Measurements from ENCODE around the gene SLAMF9.

Gene SLAMF9

DNA sequence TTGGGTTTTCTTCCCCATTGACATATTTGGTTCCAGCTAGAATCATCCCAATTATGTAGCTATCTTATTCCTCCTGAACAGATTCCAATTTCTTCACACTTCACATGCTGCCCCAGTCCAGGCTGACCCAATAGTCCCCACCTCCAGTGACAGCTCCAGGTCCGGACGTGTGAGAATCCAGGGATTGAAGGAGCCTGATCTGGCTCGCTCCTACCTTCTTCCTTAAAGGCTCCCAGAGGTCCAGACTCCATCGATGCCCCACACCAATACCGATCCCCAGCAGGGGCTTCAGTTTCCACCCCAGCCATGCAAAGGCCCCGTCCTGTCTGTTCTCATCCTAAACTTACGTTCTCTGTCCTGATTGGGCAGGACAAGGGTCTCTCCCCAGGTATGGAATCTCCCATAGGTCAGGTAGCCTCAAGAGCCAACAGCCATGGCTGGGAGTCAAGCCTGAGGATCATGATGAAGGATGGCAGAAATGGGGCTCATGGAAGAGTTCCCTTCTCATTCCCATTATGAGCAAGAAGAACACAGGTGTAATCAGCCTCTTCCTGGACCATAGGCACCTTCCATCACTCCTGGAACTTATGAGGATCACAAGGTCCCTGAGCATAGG lies 20.4 kb upstream of the SLAMF9 start:
- no peak for DNase-seq

DNA sequence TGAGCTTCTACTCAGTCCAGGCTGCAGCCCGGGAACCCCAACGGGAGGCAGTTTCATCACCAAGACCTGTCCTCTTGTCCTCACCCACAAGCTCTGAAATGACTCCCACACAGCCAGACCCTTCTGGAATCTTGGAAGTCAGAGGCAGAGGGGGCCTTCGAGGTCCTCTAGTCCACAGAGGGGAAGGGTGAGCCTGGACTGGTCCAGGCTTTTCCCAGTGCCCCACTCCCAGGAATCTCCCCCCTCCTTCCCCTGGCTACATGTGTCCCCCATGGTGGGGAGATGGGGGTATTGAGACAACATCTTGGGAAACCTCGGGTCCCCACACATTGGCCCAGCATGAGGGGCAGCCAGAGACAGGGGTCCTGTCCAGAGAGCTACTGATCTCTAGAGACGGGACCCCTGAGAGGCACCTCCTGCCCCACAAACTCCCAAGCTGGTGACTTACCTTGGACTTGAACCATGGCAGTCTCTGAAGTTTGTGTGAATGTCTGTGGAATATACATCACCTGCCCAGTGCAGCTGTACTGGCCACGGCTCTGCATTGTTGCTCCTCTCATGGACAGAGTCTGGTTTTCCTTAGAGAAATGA lies 19.4 kb upstream of the SLAMF9 start:
- no peak for DNase-seq

DNA sequence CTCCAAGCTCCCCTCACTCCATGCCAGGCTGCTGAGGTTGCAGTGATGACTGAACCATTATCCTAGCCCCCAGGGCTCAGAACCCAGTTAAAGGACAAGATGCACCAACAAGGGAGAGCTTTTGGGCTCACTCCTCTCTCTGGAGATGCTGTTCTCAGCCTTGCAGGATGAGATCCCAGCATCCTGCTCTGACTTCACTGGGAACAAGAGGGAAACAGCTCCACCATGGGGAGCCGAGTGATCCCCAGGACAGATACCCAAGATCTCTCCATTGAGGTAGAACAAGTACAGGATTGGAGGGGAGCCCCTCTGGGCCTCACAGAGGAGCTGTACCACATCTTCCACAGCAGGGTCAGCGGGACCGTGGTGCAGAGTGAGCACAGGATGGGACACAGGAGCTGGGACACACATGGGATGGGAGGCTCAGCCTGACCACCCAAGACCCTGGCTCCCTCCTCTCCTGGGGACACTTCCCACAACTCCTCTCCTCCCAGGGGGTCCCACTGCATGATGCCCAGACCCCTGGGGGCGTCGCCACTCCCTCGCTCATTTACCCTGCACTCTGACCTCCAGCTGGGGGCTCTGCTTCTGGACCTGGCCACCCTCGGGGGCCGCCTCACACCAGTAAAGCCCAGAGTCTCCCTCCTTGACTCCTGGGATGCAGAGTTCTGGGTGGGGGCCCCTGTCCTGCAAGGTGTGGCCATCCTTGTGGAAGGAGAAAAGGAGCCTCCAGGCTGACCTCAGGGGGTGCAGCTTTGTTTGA lies 18.6 kb upstream of the SLAMF9 start:
- no peak for DNase-seq

DNA sequence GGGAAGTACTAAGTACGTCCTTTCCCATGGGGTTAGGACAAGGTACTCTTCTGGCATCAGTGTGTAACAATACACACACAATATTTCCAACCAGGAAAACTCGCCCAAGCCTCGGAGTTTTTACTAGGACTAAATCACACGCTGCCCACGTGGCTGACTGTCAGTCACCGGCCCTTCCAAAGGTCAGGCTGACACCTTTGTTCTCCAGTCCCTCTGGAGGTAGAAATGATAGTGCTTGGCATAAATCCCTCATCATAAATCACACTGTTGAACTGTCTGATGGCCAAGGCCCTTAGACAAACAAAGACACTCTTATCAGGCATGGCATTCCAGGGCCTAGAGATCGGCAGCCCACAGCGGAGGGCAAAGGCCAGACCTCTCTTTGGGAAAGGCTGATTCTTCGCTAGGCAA lies 16.9 kb upstream of the SLAMF9 start:
- no peak for DNase-seq

DNA sequence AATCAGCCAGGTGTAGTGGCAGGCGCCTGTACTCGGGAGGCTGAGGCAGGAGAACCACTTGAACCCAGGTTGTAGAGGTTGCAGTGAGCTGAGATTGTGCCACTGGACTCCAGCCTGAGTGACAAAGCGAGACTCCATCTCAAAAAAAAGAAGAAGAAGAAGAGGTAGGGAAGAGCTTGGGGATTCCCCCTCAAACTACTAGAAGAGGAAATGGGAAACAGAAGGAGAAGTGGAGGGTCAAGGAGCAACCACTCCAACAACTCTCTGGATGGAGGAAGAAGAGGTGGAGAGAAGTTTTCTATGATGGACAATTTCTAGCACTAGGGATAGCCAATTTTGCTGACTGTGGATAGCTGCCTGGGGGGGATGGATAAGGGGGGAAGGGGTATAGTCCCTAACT lies 14.9 kb upstream of the SLAMF9 start:
- no peak for DNase-seq

DNA sequence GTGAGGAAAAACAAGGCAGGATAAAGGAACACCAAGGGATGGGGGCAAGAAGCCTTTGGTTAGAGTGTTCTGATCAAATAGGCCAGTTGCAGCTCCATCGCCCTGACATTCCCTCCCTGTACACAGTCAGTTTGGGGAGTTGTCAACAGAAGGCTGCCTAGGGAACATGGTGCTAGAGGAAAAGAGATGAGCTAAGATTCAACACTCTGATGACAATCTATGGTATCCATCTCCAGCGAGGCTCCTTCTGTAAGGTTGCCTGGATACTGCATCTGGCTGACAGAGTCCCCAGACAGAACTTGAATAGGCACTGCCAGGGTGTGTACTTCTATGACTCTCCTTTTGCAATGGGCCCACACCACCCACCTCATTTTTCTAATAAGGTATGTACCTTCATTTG lies 11.2 kb upstream of the SLAMF9 start:
- no peak for DNase-seq

DNA sequence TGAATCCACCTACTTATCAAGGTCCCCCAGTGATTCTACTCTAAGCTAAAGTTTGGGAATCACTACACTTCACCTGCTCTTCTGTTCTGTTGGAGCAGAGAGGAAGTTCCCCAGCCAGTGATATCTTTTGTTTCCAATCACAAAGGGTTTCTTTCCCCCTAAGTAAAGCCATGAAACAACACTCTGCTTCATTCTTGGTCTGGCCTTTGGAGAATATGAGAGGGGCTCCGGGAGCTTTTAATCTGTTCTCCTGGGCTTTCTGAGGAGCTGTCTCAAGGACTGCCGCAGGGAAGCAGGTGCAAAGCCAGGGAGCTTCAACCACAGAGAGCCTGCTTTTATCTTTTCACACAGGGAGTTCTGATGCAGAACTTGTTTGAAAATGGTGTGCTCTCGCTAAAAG lies 10.1 kb upstream of the SLAMF9 start:
- no peak for DNase-seq

DNA sequence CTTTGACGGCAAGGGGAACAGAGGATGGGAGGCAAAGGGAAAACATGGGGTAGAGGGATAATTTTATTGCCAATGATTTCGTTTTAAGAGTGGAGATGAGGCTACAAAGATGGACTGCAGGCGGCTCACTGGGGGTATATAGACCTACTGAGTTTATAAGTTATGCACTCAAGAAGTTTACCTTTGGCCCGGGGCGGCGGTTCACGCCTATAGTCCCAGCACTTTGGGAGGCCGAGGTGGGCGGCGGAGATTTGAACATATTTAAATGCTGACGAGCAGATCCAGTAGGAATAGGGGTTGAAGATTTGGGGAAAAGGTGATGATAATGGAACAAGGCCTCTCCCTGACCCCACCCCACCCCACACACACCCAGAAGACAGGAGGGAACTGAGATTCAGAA lies 8.1 kb upstream of the SLAMF9 start:
- no peak for DNase-seq

DNA sequence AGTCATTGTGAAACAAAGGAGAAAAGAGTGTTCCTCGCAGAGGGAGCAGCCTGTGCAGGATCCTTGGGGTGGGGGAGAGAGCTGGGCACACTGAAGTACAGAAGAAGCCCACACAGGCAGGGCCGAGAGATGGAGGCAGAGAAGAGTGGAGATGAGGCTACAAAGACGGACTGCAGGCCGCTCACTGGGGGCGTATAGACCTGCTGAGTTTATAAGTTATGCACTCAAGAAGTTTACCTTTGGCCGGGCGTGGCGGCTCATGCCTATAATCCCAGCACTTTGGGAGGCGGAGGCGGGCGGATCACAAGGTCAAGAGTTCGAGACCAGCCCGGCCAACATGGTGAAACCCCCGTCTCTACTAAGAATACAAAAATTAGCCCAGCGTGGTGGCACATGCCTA lies 7.6 kb upstream of the SLAMF9 start:
- no peak for DNase-seq

DNA sequence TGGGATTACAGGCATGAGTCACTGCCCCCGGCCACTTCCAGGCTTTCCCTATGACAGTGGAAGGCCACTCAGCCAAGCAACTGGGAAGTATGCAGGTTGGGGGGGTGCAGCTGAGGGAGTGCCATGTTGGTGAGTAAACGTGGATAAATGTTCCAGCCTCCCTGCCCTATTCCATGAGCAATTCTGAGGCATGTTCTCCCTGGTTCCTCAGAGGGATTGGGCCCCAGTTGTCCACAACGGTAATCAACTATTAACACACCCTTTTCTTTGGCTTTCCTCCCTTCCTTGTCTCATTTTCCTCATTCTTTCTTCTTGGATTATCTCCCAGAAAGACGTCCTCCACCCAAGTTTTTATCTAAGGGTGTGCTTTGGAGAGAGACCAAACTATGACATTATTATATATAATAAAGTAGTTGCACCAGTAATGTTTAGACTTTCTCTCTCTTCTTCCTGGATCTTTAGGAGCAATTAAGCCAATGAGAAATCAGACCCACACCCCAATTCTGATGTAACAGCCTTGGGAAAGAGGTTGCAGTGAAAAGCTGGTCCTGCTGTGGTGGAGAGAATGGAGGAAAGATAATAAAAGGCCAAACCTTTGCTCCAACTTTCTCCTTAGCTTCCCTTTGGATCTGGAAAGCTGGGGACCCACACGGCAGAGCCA lies 6.8 kb upstream of the SLAMF9 start:
- DNase-seq, result no peak

DNA sequence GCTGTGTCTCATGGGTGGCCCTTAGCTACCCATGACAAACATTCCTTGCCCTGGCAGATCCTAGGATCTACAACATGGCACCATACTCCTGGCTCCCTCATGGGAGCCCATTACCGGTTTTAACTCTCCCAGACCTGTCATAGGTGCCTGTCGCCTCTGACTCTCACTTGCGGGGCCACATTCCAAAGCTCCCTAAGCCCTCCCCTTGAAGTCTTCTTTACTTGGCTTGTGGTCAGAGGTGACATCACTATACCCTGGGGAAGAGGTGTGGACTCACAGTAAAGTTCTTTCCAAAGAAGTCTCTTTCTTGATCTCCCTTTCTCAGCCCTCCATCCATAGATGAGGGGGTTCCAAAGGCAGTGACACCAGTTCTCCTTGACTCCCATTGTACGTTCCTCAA lies 5.4 kb upstream of the SLAMF9 start:
- no peak for DNase-seq

DNA sequence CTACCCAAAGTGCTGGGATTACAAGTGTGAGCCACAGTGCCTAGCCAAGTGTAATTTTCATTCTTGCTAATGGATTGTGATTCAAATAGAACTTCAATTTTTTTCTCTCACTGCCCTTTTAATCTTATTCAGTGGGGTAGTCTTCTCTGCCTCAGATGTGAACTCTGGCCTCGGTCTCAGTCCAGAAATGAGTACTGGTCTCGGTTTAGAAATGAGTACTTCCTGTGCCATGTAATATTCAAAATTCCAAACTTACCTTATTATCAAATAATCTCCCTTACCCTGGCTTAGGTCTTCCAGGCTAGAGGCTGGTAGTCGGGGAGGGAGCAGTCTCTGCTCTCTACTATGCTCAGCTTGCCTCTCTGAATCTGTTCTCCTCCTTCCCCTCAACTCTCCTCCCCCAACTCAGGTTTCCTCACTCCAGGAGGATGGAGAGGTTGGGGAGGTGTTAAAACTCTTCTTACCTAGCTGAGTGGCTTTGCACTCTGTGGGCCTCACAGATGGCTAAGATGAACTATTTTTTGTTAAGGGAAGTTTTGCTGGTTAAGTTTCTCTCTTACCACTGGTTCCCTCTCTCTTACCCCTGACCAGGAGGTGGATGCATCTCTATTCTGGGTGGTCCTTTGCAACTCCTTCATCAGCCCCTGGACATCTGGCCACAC lies 4.8 kb upstream of the SLAMF9 start:
- DNase-seq, result no peak

DNA sequence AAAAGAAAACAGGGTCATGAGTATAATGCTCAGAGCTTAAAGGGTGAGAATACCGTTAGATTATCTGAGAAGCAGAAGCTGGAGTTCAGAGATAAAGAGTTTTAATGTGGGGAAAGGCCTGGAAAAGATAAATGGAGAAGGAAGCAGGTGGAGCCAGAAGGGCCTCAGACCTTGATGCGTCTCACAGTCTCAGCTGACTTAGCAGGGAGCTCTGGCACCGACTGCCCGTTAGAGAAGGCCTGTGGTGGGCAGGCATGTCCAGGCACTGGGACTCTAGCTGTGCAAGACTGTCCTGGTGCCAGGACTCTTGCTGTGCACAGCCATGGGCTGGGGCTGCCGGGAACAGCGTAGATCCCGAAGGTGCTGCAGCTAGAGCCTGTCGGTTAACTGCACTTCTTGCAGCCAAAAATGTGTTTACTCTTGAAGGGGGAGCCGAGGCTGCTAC lies 3.8 kb upstream of the SLAMF9 start:
- DNase-seq, result no peak

DNA sequence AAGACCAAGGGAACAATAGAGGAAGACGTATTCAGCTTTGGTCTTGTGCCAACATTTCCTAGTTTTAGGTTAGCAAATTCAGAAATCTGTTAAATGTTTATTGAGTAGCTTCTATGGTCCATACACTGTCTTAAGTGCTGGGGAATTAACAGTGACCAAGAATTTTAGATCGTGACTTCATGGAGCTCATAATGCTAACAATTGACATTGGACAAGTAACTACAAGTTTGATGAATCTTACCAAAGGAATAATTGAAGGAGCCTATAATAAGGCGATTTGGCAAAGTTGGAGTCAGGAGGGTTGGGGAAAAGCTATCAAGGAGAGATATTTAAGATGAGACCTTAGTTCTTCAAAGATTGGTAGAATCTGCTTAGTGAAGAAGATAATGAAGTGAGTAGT lies 1.4 kb upstream of the SLAMF9 start:
- no peak for DNase-seq

DNA sequence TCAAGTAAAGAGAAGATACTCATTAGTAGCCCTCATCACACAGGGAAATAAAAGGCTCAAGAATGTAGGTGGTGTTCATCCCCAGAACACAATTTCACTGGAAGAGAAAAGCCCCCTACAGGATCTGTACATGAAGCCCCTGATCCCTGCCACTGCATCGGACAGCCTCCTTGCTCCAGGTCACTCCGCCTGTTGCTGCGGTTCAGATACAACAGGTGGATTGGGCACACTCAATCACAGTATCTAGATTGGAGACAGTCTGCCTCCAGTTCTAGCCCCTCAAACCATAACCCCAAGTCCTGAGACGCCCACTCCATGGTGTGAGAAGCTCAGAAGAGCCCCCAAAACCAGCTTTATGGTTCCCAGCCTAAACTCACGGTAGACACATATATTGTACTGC lies 1.1 kb downstream of the SLAMF9 start:
- no peak for DNase-seq

DNA sequence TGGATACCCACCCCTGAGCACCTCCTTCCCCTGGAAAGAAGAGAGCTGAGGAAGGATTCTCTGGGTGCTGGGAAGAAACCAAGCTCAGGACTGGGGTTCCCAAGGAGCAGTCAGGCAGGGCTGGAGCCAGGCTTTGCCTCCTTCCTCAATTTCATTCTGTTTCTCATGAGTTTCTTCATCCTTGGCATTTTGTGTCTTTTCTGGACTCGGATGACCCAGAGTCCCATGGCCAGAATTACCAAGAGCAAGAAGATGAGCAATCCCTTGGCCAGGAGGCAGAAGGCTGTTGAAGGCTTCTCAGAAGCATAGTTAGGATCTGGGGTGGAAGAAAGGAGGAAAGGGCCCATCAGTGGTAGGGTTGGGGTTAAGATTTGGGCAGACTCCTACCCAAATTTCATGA lies 2.5 kb downstream of the SLAMF9 start:
- DNase-seq, result no peak

DNA sequence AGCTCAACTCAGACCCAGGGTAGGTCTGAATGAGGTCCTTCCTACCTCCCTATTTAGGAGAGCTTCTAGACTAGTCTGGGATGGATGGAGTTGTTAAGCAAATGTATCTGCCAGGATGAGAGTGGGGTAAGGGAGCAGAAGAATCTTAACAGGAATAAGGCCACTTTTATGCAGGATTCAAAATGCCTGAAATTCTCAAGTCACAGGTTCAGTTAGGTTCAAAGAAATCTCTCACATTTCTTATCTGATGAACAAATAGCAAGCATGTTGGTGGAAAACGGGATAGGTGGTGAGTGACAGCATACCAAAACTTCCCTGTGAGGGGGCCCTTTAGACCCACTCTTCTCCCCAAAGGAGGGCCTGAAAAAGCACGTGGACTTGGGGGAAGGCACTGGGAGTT lies 3.0 kb downstream of the SLAMF9 start:
- no peak for DNase-seq

DNA sequence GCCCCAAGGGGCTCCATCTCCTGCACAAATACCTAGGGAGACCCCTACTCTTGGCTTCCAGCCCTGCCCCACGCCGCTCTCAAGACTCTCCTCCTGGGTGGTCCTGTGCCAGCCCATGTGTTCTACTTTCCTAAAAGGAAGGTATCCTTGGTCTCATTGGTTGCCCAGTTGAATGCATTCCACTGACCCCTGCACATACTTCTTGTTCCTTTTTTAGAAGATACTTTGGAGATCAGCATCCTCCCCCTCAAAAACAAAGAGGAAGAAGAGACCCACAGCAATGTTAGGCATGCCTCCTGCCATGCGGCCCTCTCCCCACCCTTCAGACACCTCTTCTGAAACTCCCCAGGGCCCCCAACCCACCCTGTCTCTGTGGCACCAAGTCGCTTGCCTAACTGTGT lies 4.1 kb downstream of the SLAMF9 start:
- no peak for DNase-seq

DNA sequence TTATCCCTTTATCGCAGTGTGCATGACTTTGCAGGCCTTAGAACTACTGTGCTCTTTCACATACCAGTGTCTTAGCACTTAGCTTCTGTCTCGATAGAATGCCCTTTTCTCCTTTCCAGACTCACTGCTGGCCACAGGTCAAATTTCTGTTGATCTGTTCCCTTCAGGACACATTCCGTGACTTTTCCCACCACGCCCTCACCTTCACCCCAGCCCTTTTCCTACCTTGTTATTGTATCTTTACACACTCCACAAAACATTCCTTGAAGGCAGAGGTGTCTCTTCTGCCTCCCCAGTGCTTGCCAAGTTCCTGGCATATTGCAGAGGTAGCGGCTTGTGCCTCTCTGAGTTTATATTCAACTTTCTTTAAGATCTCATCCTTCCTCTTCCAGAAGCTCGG lies 4.9 kb downstream of the SLAMF9 start:
- no peak for DNase-seq

DNA sequence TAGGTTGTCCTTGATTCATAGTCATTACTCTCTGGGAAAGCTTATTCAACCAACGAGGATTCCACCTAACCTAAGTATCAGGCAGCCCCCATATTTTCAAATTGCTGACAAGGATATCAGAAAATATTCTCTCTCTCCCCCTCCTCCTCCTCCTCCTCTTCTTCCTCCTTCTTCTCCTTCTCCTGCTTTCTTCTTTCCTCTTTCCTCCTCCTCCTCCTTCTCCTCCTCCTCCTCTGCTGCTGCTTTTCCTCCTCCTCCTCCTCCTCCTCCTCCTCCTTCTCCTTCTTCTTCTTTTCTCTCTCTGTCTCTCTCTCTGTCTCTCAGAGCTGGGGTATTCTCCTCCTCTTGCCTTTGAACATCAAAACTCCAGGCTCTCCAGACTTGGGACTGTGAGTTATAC lies 6.1 kb downstream of the SLAMF9 start:
- no peak for DNase-seq

DNA sequence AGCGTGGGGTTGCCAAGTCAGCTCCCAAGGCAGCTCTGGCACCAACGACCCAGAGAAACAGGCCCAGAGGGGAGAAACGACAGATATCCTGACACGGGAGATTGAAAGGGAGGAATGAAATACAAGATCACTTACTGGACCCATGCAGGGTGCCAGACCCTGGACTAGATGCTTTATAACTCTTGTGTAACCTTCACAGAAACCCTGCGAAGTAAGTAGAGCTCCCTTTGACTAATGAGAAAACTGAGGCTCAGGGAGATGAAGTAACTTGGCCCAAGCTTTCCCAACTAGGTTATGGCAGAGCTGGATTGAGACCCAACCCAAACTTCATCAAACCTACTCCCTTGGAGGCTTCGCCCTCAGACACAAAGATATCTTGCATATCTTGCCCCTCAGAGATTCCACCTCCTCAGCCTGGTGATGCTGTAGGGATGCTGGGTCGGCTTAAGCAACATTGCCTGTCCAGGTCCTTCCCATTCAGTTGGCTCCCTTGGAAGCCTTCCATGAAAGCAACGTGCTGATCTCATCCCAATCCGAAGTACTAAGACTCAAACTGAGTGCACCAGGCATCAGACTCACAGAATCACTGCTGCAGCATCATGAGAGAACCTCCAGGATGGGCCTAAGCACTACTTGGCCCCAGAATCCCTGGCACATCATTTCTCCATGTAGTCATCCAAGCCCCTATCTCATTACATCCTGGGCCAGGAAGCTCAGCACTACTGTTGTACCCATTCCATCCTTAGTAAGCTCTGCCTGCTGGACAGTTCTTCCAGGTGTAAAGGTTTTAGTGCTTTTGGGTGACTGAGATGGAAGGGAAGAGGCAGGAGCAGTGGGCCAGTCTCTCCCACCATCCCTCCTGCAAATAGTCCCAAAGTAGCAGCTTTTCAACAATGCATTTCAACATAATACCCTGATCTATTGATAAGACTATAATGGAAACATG lies 7.5 kb downstream of the SLAMF9 start:
- DNase-seq, result no peak
